Astrocyte of the spinal cord (primary cell): ENCODE data around the gene IFIH1.

Source experiments
- DNase-seq: peaks from one replicate; pipeline ENCODE4 v3.0.0; 2011; ENCODE audit warnings: low read depth, low spot score
- H3K4me3 ChIP-seq: 2 replicates; pipeline ENCODE4 v1.5.1; 2011; ENCODE audit warnings: low read depth, mild to moderate bottlenecking, low read length, moderate library complexity
- CTCF ChIP-seq: IDR thresholded peaks from 2 replicates; pipeline ENCODE4 v1.5.1; 2012; ENCODE audit warnings: low read depth, mild to moderate bottlenecking, low read length, inconsistent platforms
- in situ Hi-C: cut with HindIII; loops from 2 replicates; pipeline ENCODE4 v1.10.0; 2017; ENCODE audit warnings: low sequenced_read_pairs

The IFIH1 gene

DNA sequence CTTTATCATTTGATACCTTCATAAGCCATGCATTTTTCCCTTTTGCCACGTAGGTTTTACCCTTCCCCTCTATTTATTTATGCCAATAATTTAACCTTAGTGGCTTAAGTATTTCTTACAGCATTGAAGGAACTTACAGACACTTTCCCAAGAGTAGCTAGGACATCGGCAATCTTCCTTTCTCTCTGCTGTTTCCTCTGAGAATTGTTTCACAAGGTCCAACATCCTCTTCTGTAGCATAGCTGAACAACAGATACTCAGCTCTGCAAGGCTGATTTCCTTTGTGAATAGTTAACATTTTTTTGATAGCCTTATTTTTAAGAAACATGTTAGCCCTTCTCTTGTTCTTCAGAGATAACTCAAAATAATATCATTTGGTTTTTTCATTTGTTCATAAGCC is 24.4 kb upstream of the IFIH1 start:
- TF ChIP-seq CTCF = no peak
- DNase-seq = no peak
- H3K4me3 ChIP-seq = no peak overlapping the region
- in situ Hi-C loops = no loop called here

DNA sequence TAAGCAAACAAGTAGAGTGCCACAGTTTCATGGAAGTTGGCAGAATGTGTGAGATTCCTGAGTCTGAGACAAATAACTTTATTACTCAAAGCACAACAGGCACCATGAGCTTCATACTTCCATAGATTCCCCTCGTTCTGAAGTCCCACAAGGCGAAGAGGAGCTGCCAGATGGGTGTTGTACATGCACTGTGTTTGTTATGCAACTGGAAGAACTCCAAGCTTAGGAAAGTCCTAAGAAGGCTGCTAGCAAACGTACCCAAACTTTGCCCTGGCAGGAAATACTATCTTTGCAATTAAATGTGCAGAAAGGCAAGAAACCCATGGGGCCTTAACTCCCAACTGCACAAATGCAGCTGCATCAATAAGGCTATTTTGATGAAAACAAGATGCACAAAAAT is 23.8 kb upstream of the IFIH1 start:
- no peak overlapping the region for H3K4me3 ChIP-seq
- TF ChIP-seq CTCF = no peak
- no peak for DNase-seq
- in situ Hi-C loops = no loop called here

DNA sequence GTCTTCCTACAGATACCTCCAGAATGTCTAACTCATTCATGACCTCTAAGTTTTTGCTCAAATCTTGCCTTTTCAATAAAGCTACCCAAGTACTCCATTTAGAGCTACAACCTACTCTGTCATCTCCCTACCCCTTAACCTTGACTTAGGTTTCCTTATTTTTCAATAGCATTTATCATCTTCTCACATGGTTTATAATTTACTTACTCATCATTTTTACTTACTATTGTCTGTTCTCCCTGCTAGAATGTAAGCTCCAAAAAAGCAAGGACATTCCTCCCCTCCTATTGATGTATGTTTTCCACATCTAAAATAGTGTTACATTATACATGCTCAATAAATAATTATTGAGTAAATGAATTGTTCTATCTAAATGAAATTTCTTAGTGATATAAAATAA is 22.3 kb upstream of the IFIH1 start:
- in situ Hi-C loops = no loop called here
- no peak overlapping the region for H3K4me3 ChIP-seq
- no peak for DNase-seq
- no peak for TF ChIP-seq CTCF

DNA sequence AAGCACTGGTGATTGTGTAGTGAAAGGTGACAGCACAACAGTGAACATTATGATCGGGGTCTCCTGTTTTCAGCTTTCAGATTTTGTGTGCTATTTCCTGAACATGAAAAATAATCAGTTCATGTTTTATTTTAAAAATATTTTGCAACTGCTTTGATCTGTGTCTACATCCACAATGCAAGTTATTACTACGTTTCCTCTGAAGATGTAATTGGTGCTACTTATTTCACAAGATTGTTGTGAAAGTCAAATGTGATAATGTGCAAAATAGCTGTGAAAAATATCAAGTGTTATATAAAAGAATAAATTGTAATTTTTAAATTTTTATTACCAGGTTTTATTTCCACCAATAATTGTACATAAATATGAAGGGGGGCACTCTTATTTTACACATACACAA is 19.4 kb upstream of the IFIH1 start:
- in situ Hi-C loops = no loop called here
- H3K4me3 ChIP-seq = no peak overlapping the region
- no peak for DNase-seq
- no peak for TF ChIP-seq CTCF

- no peak for DNase-seq
- TF ChIP-seq CTCF = peak; percentile 45
- in situ Hi-C loops = no loop called here
- no peak overlapping the region for H3K4me3 ChIP-seq
Observed at GRCh38 chr2:162333968-162334367, 15.5 kb upstream of the IFIH1 start.

- in situ Hi-C loops = no loop called here
- no peak for DNase-seq
- TF ChIP-seq CTCF = no peak
- H3K4me3 ChIP-seq = no peak overlapping the region
Observed at GRCh38 chr2:162330881-162331280, 12.4 kb upstream of the IFIH1 start.
